Transverse colon (tissue), 4 donors: ENCODE measurements around the gene BCL2L12.

ENCODE experiments used
- EP300 ChIP-seq: sonication (generic); formaldehyde crosslinking; IDR thresholded peaks from one replicate; pipeline ENCODE4 v1.6.1; 2017; ENCODE audit warnings: antibody characterized with exemption, low read depth
- POLR2A ChIP-seq: fragments of 450-650 bp; IDR thresholded peaks from one replicate; pipeline ENCODE4 v1.6.1; 2016; ENCODE audit warnings: antibody characterized with exemption, mild to moderate bottlenecking, moderate library complexity
- POLR2AphosphoS5 ChIP-seq, 3 donors: sonication (generic); formaldehyde crosslinking; IDR thresholded peaks; one replicate each; pipeline ENCODE4 v1.6.1; 2016; ENCODE audit warnings: antibody characterized with exemption in 3 of 3
- TF ChIP-seq, protein P1 (sequence below), 5 experiments: fragments of 200-600 bp in 3 of 5; fragments of 450-650 bp in 2 of 5; sonication (generic) in 3 of 5; IDR thresholded peaks; 1 replicate in 2 of 5; 2 replicates in 3 of 5; pipeline ENCODE4 v1.5.1; 2016 to 2017; ENCODE audit warnings: antibody characterized with exemption in 5 of 5, inconsistent platforms in 3 of 5, mild to moderate bottlenecking in 2 of 5, moderate library complexity in 1 of 5

GRCh38 chr19:49677231-49677900 lies 11.6 kb downstream of the BCL2L12 start, which contains the start of gene PRMT1:
- TF ChIP-seq POLR2A, result peak; percentile 85
- TF ChIP-seq, protein P1, sequence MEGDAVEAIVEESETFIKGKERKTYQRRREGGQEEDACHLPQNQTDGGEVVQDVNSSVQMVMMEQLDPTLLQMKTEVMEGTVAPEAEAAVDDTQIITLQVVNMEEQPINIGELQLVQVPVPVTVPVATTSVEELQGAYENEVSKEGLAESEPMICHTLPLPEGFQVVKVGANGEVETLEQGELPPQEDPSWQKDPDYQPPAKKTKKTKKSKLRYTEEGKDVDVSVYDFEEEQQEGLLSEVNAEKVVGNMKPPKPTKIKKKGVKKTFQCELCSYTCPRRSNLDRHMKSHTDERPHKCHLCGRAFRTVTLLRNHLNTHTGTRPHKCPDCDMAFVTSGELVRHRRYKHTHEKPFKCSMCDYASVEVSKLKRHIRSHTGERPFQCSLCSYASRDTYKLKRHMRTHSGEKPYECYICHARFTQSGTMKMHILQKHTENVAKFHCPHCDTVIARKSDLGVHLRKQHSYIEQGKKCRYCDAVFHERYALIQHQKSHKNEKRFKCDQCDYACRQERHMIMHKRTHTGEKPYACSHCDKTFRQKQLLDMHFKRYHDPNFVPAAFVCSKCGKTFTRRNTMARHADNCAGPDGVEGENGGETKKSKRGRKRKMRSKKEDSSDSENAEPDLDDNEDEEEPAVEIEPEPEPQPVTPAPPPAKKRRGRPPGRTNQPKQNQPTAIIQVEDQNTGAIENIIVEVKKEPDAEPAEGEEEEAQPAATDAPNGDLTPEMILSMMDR (IDR thresholded peaks at IDR 0.05), result no peak
- TF ChIP-seq EP300, result no peak
- peak; percentile 64 to 89 (median 79) for TF ChIP-seq POLR2AphosphoS5 (IDR thresholded peaks at IDR 0.05)
